ENCODE measurements around the gene TST.

GRCh38 chr22:37068859-37069258, 49.6 kb upstream of the TST start:
- TF ChIP-seq TAF1 (IDR thresholded peaks at IDR 0.05; ENCODE audit: borderline replicate concordance, low read depth, low read length) = no peak
- no peak for TF ChIP-seq POLR2AphosphoS5 (IDR thresholded peaks at IDR 0.05; ENCODE audit: low read depth, low read length)
- no peak for TF ChIP-seq POLR2A (IDR thresholded peaks at IDR 0.05; ENCODE audit: low read depth, low read length)

Data from GM12892 (cell line).